HG03439 (cell line): Measurements from ENCODE around the gene ZSWIM3.

ENCODE experiments used
- ATAC-seq: cut with Tn5 transposase; IDR thresholded peaks from one replicate; pipeline ENCODE4 v1.9.1; 2021; ENCODE audit warnings: mild to moderate bottlenecking, moderate library complexity; ENCODE audit not compliant: unreplicated experiment

The ZSWIM3 gene

GRCh38 chr20:45832619-45833018 is 24.8 kb upstream of the ZSWIM3 start:
- ATAC-seq = no peak

GRCh38 chr20:45833030-45833882 is 24.2 kb upstream of the ZSWIM3 start, which contains the start of gene SNX21:
Gene SNX21, plus strand, starts transcription at chr20:45833799. Its CDS starts 121 bp downstream, at chr20:45833920.
- no peak for ATAC-seq

DNA sequence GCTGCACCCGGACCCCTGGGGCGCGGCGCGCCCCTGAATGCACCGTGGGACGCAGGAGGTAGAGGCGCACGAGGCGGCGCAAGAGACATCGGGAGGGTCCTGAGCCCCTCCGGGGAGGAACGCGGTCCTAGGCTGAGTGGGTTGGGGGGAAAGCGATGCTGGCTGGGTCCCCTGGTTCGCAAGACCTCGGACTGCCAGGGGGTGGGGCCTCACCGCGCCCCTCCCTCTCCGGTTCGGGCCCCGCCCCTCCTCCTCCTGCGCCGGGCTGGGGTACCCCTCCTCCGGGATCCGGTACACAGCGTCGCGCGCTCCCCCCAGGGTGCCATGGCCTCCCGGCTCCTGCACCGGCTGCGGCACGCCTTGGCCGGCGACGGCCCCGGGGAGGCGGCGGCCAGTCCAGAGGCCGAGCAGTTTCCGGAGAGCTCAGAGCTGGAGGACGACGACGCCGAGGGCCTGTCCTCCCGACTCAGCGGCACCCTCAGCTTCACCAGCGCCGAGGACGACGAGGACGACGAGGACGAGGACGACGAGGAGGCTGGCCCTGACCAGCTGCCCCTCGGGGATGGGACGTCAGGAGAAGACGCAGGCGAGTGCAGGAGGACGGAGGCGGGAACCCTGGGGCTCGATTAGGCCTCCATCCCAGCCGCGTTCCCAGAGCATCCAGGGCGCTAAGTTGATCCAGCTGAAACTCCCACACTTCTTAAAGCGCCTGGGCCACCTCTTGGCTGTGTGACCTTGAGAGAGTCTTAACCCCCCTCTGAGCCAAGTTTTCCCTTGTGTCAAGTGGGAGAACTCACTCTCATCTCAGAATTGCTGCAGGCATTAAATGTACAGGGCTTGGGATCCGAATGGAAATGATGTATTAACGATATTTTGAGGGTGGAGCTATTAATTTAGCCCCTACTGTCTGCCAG is 23.3 kb upstream of the ZSWIM3 start:
- no peak for ATAC-seq

GRCh38 chr20:45834797-45835161 is 22.6 kb upstream of the ZSWIM3 start:
- ATAC-seq = no peak

GRCh38 chr20:45835329-45835765 is 22.1 kb upstream of the ZSWIM3 start:
- ATAC-seq = no peak

DNA sequence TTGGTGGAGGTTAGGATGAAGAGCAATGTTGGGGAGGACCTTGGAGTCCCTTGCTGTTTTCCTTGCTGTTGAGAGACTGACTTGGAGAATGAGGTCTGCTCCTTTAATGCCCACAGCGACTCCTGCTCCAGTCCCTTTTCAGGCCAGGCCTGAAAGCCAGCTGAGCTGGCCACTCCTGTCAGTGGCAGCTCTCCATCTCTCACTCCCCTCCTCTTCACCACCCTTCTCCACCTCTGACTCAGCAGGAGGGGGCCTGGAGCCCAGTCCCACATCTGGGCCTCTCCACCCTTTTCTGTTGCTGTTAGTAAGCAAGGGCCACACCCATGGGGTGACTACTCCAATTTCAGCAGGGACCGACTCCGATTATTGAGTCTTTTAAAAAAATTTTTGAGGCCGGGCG is 21.6 kb upstream of the ZSWIM3 start:
- no peak for ATAC-seq

GRCh38 chr20:45836841-45837240 is 20.6 kb upstream of the ZSWIM3 start:
- no peak for ATAC-seq

GRCh38 chr20:45840700-45841198 is 16.7 kb upstream of the ZSWIM3 start:
- no peak for ATAC-seq

GRCh38 chr20:45841407-45842129 is 15.8 kb upstream of the ZSWIM3 start:
- ATAC-seq = no peak

- ATAC-seq = no peak
Measured at GRCh38 chr20:45842169-45842812, 15.1 kb upstream of the ZSWIM3 start.

GRCh38 chr20:45843506-45843905 is 13.9 kb upstream of the ZSWIM3 start:
- no peak for ATAC-seq

- no peak for ATAC-seq
Measured at GRCh38 chr20:45845452-45845851, 12.0 kb upstream of the ZSWIM3 start.

- no peak for ATAC-seq
Measured at GRCh38 chr20:45848421-45848820, 9.0 kb upstream of the ZSWIM3 start.

DNA sequence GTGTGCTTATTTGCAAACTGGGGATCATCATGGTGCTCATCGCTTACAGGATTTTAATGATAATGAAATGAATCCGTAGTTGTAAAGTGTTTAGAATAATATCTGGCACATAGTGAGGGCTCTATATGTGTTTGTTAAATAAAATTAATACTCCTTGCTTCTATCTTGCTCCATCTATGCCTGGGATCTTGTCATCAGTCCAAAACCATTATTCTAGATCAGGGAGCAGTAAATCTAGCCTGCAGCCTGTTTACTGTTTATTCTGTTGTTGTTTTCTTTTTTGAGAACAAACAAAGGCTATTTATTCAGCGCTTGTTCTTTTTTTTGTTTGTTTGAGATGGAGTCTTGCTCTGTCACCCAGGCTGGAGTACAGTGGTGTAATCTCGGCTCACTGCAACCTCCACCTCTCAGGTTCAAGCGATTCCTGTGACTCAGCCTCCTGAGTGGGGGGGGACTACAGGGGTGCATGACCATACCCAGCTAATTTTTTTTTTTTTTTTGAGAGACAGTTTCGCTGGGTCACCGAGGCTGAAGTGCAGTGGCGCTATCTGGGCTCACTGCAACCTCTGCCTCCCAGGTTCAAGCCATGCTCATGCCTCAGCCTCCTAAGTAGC is 8.3 kb upstream of the ZSWIM3 start:
- no peak for ATAC-seq

GRCh38 chr20:45850238-45850637 is 7.2 kb upstream of the ZSWIM3 start:
- no peak for ATAC-seq

- ATAC-seq = no peak
Measured at GRCh38 chr20:45850926-45851325, 6.5 kb upstream of the ZSWIM3 start.

DNA sequence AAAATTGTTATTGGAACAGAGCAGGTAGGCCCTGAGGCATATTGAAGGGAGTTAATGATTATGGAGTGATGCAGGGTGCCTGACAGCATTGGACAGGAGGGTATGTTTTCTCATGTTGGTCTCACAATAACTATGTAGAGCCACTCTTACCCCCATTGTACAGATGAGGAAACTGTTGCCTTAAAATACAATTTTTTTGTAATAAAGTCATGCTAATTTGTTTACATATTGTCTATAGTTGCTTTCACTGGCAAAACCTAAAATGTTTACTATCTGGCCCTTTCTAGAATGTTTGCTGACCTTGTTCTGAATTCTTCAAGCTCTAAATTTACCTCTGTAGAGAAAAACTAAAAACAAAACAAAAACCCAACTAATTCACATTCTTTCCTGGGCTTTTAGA is 5.9 kb upstream of the ZSWIM3 start:
- no peak for ATAC-seq

DNA sequence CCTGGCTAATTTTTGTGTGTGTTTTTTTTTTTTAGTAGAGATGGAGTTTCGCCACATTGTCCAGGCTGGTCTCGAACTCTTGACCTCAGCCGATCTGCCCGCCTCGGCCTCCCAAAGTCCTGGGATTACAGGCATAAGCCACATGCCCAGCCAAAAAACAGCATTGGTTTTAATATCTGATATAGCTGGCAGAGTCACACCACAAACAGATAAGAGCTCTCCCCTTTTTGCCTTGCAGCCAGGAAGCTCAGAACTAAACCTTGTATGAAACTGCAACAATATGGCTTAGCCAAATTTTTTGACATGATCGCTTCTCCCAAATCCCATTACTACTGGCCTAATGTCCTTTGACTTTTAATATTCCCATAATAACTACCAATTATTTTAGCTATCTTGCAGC is 5.1 kb upstream of the ZSWIM3 start:
- ATAC-seq = no peak

- ATAC-seq = no peak
Measured at GRCh38 chr20:45853484-45853883, 3.9 kb upstream of the ZSWIM3 start.

DNA sequence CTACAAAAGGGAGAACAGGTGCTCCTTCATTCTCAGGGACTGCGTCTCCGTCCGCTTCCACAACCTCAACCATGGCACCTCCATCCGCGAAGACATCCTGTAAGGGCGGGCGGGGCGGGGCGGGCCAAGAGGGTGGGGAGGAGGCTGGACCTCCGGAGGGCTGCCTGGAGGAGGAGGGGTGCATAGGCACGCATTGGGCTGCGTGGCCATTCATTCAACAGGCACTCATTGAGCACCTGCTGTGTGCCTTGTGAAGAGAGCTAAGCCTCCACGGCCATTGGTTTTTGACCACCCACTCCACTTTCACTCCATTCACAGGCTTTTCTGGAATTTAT is 435 bp downstream of the ZSWIM3 start:
- peak; percentile 14 for ATAC-seq
